Right forelimb (tissue), 1 donor: ENCODE data around the gene DOCK3.
A peak's percentile ranks its signal among the peaks of the same experiment; 100 is the strongest.
"Not testable (repeated sequence)": the region's sequence is repeated elsewhere in the genome, so short reads cannot be mapped to it uniquely, and the experiment has no call there.

Experiments
- DNase-seq: peaks from one replicate; pipeline ENCODE4 v3.0.0-alpha.2; 2018

The DOCK3 gene

DNA sequence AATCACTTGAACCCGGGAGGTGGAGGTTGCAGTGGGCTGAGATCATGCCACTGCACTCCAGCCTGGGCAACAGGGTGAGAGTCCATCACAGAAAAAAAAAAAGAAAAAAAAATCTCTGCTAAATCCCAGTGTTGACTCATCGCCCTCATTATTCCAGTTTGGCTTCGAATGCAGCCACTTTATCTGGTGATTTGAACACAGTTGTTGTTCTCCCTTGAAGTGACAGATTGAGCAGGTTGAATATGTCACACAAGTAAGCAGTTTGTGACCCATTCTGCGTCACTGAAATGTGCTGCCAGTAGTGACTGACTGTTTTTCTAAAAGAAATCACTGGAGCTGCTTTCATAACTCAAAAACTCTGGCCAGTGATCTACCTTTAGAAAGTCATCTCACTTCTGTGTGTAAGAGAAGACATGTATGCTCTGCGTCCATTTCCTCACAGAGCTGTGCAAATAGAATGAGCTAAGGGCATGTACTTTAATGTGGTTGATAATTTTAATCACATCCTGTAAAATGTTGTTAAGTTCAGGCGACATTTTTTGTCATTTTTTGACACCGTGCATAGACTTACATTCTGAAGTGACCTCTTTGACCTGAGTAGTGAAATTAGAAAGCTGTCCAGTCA is 12.5 kb downstream of the DOCK3 start:
- no peak for DNase-seq

DNA sequence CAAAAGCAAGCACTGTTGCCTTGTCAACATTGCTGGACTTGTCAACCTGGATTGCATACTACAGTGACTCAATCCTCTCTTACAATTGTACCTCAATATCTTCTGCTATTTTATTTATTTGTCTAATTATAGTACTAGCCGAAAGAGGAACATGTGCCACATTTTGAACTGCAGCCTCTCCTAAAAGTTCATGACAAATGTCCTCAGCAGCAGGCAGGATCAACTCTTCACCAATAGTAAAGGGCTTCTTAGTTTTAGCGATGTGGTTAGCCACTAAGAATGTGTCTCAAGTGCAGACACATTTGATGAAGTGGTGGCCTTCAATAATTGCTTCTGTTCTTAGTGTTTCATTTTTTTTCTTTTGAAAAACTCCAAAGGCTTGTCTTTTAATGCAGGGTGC is 13.2 kb downstream of the DOCK3 start:
- DNase-seq, result no peak

DNA sequence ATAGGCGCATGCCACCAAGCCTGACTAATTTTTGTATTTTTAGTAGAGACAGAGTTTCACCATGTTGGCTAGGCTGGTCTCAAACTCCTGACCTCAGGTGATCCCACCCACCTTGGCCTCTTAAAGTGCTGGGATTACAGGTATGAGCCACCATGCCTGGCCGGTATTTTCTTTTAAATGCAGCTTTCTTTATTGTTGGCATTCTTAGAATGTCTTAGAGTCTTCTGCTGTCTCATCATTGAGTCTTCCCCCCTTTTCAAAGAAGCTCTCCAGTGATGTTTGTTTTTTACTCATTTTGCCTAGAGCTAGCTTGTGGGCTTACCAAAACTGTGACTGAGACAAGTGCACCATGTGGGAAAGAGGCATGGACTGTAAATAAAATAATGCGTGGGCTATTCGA is 13.9 kb downstream of the DOCK3 start:
- DNase-seq, result not testable (repeated sequence)

DNA sequence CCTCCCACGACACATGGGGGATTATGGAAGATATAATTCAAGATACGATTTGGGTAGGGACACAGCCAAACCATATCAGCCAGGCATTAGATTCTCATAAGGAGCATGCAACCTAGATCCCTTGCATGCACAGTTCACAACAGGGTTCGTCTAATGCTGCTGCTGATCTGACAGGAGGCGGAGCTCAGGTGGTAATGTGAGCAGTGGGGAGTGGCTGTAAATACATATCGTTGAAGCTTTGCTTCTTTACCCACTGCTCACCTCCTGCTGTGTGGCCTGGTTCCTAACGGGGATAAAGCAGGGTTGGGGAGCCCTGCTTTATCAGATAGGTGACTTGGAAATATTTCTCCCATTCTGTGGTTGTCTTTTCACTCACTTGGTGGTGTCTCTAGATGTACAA is 14.8 kb downstream of the DOCK3 start:
- DNase-seq, result no peak

DNA sequence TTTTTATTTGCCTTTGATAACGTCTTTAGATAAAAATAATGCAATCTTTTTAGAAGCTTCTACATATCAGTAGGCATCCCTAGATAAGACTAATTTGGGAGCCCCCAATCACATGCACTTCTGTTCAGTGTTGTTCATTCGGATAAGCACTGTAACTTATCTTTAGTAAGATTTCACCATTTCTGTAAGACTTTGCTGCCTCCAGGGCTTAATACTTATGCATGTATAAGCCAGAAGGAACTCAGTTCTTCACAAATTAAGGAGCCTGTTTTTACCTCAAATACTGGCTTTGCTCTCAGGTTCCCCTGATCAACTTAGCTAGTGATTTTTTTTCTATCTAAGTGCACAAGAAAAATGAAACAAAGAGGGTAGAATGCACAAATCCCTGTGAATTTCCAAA is 20.3 kb downstream of the DOCK3 start:
- no peak for DNase-seq

DNA sequence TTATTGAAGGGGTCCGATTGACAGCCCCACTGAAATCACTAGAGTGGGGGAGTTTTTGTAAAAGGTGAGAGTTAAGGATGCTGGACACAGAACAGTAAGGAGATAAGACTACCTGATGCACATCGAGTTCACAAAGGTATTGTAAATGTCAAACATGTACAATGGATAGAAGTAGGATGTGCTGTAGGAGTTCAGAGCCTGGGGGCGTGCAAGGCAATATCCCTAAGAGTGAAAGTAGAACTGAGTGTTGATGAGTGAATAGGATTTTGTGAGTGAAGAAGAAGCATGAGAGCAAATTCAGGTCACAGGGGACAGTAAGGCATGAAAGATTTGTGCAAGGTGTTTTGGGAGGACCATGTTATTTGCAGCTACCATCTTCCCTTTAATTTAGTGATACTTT is 21.5 kb downstream of the DOCK3 start:
- DNase-seq, result no peak

DNA sequence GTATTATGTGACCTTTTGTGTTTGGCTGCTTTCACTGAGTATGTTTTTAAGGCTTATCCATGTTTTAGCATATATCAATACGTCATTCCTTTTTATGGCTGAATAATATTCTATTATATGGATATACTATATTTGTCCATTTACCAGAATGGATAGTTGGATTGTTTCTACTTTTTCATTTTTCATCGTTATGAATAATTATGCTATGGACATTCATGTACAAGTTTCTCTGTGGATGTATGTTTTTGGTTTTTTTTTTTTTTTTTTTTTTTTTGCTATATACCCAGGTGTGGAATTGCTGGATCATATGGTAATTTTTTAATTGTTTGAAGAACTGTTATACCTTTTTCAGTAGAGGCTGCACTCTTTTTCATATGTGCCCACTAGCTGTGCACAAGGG is 23.5 kb downstream of the DOCK3 start:
- DNase-seq, result no peak

DNA sequence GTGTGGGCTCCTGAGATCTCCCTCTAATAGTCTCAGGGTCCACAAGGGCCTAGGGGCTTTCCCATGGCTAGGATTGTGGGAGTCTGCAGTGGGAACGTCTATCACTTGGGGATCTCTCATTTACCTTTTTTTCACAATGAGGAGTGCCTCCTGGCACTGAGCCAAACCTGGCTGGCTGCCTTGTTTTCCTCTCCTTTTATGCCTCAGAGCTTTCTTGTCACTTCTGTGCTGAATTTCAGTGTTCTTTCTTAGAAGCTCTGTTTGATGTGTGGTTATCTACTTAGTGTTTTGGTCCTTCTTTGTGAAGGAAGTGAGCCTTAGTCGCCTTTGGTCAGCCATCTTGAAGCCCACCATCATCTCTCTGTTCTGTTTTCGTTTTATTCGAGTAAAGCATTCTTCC is 33.9 kb downstream of the DOCK3 start:
- no peak for DNase-seq

DNA sequence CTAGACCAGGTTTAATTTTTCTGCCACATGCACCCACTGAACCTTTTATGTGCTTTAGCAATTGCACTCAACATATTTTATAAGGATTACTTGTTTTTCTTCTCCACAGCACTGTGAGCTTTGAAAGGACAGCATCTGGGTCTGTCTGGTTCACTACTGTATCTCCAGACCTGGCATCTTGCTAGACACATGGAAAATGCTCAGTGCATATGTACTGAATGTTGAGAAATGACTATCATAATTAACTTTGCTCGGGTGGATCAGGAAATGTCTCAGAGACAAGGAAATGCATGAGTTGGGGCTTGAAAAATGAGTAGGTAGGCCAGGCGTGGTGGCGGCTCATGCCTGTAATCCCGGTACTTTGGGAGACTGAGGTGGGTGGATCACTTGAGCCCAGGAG is 40.2 kb downstream of the DOCK3 start:
- DNase-seq, result peak; percentile 47

DNA sequence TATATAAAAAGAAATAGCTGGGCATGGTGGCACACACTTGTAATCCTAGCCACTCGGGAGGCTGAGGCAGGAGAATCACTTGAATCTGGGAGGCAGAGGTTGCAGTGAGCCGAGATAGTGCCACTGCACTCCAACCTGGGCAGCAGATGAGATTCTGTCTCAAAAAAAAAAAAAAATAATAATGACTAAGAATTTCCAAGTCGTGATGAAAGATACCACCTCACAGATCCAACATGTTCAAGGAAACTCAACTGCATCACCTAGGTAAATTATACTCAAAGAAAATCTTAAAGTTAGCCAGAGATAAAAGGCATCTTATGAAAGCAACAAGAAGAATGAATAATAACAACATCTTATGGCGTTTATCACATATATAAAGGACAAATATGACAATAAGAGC is 50.1 kb downstream of the DOCK3 start:
- DNase-seq, result no peak

DNA sequence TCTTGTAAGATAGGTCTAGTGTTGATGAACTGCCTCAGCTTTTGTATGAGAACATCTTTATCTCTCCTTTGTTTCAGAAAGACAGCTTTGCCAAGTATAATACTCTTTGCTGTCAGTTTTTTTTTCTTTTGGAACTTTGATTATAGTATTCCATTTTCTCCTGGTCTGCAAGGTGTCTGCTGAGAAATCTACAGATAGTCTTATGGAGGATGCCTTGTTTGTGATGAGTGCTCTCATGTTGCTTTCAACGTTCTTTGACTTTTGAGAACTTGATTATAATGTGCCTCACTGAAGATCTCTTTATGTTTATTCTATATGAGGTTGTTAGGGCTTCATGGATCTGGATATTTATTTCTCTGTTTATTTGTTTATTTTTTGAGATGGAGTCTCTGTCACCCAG is 60.3 kb downstream of the DOCK3 start:
- no peak for DNase-seq

DNA sequence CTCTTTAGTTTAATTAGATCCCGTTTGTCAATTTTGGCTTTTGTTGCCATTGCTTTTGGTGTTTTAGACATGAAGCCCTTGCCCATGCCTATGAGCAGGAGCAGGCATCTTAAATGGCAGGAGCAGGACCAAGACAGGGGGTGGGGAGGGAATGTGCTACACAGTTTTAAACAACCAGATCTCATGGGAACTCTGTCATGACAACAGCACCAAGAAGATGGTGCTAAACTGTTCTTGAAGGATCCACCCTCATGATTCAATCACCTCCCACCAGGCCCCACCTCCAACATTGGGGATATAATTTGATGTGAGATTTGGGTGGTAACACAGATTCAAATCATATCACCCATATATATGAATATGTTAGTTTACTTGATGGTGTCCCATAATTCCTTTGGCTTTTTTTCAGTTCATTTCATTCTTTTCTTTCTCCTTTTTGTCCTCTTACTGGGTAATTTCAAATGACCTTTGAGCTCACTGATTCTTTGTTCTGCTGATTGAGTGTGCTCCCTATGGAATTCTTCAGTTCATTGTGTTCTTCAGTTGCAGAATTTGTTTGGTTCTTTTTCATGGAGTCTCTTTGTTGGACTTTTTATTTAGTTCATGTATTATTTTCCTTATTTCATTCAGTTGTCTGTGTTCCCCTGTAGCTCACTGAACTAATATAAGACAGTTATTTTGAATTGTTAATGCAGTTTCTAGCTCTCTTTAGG is 62.6 kb downstream of the DOCK3 start:
- no peak for DNase-seq

DNA sequence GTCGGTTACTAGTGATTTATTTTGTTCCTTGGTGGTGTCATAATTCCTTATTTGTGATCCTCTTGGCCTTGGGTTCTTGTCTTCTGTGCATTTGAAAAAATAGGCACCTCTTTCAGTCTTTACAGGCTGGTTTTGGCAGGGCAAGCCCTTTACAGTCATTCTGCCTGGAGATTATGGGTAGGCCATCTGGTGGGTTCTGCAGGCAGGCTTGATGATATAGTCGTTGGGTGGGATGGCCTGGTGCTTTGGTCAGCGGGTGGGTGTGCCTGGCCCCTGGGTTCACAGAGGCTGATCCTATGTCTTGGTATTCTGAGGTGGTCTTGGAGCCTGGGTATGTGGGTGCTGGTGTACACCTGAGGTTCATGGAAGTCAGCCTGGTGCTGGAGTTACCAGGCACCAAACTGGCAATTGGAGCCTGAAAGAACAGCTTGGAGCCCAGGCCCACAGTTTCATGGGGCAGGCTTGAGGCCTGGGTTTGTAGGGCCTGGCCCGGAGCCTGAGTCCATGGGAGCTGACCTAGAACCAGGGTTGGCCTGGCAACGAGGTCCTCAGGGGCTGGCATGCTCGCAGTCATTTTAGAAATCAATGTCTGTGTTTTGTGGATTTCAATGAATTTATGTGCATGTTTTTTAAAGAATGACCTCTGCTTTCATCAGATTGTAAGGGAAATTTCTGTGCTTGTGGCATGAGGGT is 63.3 kb downstream of the DOCK3 start:
- DNase-seq, result no peak

DNA sequence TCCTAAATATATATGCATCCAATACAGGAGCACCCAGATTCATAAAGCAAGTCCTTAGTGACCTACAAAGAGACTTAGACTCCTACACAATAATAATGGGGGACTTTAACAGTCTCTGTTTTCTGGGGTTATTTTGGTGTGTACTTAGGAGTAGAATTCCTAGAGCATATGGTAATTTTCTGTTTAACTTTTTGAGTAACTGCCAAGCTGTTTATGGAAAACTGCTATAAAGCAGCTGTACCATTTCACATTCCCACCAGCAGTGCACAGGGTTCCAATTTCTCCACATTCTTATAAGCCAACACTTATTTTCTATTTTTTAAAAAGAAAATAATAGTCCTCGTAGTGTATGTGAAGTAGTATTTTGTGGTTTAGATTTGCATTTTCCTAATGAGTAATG is 68.9 kb downstream of the DOCK3 start:
- DNase-seq, result no peak

DNA sequence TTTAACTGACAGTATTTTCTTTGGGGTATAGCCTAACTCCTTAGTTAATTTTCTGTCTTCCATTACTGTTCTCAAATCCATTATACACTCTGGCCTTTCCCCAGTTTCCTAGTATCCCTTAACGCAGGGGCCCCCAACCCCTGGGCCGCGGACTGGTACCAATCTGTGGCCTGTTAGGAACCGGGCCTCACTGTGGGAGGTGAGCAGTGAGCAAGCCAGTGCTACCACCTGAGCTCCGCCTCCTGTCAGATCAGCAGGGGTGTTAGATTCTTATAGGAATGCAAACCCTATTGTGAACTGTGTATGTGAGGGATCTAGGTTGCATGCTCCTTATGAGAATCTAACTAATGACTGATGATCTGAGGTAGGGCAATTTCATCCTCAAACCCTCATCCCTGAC is 75.1 kb downstream of the DOCK3 start:
- no peak for DNase-seq

DNA sequence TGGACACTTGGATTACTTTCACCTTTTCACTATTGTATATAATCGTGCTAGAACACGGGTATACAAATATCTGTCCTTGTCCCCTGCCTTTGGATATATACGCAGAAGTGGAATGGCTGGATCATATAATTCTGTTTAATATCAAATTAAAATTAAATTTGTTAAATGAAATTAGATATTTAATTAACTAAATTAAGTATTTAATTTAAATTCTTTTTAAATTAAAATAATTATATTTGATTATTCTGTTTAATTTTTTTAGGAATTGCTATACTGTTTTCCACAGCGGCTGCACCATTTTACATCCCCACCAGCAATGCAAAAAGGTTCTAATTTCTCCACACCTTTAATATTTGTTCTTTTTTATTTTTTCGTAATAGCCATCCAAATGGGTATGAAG is 84.3 kb downstream of the DOCK3 start:
- DNase-seq, result no peak

DNA sequence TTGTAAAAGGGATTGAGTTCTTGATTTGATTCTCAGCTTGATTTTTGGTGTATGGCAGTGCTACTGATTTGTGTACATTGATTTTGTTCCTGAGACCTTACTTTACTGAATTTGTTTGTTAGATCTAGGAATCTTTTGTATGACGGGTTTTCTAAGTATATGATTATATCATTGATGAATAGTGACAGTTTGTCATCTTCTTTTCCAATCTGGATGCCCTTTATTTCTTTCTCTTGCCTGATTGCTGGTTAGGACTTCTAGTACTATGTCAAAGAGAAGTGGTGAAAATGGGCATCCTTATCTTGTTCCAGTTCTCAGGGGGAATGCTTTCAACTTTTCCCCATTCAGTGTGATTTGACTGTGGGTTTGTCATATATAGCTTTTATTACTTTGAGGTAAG is 103.0 kb downstream of the DOCK3 start:
- DNase-seq, result no peak

DNA sequence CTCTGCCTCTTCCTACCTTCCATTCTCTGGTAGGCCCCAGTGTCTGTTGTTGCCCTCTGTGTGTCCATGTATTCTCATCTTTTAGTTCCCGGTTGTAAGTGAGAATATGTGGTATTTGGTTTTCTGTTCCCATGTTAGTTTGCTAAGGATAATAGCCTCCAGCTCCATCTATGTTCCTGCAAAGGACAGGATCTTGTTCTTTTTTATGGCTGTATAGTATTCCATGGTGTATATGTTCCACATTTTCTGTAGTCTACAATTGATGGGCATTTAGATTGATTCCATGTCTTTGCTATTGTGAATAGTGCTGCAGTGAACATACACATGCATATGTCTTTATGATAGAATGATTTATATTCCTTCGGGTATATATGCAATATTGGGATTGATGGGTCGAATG is 107.0 kb downstream of the DOCK3 start:
- not testable (repeated sequence) for DNase-seq

DNA sequence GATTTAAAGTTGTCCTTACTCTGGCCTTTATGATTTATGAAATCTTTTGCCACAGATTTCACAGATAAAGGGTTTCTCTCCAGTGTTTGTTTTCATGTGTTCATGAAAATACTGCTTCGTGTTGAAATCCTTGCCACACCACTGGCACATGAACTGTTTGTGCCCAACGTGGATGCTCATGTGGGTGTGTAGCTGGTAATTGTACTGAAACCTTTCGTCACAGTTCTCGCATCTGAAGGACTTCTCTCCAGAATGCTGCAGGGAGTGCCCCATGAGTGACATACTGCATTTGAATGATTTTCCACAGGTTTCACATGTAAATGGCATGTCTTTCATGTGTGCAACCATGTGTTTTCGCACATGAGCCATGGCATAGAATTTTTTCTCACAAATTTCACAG is 111.9 kb downstream of the DOCK3 start:
- no peak for DNase-seq

DNA sequence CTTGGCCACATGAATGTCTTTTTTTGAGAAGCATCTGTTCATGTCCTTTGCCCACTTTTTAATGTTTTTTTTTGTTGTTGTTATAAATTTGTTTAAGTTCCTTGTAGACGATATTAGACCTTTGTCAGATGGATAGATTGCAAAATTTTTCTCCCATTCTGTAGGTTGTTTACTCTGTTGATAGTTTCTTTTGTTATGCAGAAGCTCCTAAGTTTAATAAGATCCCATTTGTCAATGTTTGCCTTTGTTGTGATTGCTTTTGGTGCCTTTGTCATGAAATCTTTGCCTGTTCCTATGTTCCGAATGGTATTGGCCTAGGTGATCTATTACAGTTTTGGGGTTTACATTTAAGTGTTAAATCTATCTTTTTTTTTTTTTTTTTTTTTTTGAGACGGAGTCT is 116.2 kb downstream of the DOCK3 start:
- not testable (repeated sequence) for DNase-seq

DNA sequence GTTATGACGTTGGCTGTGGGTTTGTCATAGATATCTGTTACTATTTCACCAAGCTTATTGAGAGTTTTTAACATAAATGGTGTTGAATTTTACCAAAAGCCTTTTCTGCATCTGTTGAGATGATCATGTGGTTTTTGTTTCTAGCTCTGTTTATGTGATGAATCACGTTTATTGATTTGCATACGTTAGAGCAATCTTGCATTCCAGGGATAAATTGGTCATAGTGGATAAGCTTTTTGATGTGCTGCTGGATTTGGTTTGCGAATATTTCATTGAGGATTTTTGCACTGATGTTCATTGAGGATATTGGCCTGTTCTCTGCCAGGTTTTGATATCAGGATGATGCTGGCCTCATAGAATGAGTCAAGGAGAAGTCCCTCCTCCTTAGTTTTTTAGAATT is 117.8 kb downstream of the DOCK3 start:
- no peak for DNase-seq

DNA sequence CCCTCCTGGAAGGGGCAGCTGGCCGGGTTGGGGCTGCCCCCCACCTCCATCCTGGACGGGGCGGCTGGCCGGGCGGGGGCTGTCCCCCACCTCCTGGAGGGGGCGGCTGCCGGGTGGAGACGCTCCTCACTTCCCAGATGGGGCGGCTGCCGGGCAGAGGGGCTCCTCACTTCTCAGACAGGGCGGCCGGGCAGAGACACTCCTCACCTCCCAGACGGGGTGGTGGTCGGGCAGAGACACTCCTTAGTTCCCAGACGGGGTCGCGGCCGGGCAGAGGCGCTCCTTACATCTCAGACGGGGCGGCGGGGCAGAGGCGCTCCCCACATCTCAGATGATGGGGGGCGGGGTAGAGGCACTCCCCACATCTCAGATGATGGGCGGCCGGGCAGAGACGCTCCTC is 129.1 kb downstream of the DOCK3 start:
- not testable (repeated sequence) for DNase-seq

DNA sequence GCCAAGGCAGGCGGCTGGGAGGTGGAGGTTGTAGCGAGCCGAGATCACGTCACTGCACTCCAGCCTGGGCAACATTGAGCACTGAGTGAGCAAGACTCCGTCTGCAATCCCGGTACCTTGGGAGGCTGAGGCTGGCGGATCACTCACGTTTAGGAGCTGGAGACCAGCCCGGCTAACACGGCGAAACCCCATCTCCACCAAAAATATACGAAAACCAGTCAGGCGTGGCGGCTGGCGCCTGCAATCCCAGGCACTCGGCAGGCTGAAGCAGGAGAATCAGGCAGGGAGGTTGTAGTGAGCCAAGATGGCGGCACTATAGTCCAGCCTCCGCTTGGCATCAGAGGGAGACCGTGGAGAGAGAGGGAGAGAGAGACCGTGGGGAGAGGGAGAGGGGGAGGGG is 129.6 kb downstream of the DOCK3 start:
- DNase-seq, result not testable (repeated sequence)

DNA sequence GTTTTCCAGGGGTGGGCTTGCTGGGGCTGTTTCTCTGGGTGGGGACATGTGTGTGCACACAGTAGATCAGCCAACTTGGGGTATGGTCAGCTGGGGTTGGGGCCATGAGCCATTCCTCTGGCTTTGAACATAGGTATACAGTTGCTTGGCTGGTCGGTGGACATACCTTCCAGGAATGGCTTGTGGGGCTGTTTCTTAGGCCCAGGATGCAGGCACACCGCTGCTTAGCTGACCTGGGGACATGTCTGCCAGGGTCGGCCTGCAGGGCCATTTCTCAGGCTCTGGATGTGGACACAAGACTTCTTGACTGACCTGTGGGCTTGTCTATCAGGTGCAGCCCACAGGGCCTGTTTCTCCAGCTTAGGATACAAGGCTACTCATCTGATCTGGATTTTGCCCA is 130.6 kb downstream of the DOCK3 start:
- DNase-seq, result no peak

DNA sequence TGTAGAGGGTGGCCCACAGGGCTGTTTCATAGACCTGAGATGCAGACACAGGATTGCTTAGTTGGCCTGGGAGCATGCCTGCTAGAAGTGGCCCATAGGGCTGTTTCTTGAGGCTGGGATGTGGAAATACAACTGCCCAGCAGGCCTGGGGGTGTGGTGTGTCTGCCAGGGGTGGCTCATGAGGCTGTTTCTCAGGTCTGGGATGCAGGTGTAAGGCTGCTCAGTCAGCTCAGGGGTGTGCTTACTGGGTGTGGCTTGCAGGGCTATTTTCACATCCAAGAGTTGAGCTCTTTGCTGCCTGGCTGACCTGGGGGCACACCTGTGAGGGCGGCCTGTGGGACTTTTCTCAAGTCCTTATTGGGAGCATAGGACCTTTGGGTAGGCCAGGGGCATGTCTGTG is 131.3 kb downstream of the DOCK3 start:
- no peak for DNase-seq
